HT1080 (cell line): Measurements from ENCODE around the gene AAK1. TPM values are rescaled to one million over a fixed set of nuclear protein-coding genes. Genes with fewer than 3 reads are reported as not detected.
A peak's percentile ranks its signal among the peaks of the same experiment; 100 is the strongest.

Experiments
- DNase-seq: peaks from one replicate; pipeline ENCODE4 v3.0.0-alpha.2; 2015; ENCODE audit warnings: low read depth
- total RNA-seq: library from RNA; depleted of rRNA; stranded (reverse); fragments of >200 nt; shearing (Covaris generic); gene quantifications from 2 replicates; pipeline ENCODE4 v1.2.3, GENCODE V29; 2014

The AAK1 gene
- total RNA-seq, 1 experiment from 2014 or later = 37.4 TPM

DNA sequence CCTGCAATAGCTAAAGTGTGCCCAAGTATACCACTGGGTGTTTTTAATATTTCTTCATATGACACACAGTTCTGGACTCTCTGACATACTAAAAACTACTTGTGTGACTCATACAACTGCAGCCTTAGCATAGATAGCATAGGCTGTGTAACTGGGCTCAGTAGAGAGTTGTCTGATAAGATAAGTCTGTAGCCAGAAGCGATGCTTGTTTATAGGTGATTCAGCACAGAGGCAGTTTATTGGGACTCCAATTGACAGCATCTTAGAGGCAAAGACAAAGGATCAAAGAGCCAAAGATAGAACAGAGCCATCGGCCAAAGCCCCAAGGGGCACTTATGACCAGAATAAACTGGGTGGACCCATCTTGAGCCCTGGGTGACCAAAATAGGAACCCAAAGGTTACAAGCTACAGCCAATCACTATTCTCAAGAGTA, 42.3 kb downstream of the AAK1 start:
- peak; percentile 63 for DNase-seq

DNA sequence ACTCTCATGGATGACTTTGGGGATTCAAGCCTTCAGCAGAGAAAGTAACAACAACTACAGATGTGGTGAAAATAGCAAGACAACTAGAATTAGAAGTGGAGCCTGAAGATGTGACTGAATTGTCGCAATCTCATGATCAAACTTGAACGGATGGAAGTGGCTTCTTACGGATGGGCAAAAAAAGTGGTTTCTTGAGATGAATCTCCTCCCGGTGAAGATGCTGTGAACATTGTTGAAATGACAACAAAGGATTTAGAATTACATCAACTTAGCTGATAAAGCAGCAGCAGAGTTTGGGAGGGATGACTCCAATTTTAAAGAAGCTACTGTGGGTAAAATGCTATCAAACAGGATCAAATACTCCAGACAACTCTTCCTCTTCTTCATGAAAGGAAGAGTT, 43.1 kb downstream of the AAK1 start:
- DNase-seq = no peak

DNA sequence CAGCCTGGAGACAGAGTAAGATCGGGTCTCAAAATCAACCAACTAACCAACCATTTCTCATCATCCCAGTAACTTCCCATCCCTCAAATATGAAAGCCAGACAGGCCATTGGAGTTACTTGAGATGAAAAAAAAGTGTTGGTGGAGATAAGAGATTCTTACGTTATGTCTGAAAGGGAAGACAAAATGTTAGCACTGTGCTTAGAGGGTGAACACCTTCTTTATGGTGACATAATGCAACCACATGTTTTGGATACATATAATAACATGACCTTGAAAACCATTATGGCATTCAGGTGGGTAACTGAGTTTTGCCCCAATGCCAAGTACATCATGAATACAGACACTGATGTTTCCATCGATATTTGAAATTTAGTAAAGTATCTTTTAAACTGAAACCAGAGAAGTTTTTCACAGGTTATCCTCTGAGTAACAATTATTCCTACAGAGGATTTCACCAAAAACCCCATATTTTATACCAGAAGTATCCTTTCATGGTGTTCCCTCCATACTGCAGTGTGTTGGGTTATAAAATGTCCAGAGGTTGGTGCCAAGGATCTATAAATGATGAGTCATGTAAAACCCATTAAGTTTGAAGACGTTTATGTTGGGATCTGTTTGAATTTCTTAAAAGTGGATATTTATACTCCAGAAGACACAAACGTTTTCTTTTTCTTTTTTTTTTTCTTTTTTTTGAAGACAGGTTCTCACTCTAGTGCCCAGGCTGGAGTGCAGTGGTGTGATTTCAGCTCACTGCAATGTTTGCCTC, 45.5 kb downstream of the AAK1 start:
- no peak for DNase-seq

DNA sequence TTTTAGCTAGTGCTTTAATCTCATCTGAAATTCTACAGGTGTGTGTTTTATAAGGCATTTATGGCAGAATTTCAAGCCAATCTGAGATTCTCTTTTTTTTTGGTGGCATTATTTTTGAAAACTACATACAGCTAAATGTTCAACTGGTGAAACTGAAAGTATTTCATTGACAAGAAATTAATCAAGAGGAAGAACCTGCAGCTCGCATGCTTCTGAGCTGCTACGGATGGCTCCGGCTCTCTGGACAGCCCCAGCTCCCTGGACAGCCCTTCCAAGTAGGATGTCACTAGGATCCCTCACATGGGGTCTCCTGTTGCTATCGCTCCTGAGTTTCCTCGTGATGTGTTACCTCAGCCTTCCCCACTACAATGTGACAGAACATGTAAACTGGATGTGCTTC, 46.4 kb downstream of the AAK1 start:
- no peak for DNase-seq

DNA sequence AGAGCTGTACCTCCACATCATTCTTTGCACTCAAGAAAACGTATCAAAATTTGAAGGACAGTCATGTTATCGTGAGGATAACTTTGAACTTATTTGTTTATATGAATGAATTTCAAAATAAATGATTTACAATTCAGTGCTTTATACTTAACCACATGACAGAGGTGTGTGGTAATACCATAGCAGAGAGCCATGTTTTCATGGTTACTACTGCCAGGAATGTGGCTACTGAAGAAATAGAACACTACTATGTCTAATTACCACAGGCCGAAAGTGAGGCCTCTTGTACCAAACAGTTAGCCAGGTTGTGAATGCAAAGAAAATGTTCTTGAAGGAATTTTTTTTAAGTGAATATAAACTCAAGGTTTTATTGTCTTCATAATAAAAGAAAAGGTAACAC, 49.2 kb downstream of the AAK1 start:
- no peak for DNase-seq

DNA sequence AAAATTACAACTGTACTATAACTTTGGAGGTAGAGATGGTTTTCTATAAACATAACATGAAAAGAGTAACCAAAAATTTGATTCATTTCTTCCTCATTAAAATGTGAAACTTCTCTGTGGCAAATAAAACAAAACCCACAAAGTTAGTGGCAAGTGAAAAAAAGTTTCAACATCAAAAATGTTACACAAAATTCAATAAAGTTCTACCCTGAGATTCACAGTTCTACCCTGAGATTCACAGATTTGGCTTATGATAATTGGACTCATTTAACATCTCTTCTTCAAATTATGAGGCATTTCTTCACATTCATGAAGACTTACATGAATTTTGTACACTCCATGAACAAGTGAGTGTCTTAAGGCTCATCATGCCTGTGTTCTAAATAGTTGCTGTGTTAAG, 51.0 kb downstream of the AAK1 start:
- DNase-seq = no peak

DNA sequence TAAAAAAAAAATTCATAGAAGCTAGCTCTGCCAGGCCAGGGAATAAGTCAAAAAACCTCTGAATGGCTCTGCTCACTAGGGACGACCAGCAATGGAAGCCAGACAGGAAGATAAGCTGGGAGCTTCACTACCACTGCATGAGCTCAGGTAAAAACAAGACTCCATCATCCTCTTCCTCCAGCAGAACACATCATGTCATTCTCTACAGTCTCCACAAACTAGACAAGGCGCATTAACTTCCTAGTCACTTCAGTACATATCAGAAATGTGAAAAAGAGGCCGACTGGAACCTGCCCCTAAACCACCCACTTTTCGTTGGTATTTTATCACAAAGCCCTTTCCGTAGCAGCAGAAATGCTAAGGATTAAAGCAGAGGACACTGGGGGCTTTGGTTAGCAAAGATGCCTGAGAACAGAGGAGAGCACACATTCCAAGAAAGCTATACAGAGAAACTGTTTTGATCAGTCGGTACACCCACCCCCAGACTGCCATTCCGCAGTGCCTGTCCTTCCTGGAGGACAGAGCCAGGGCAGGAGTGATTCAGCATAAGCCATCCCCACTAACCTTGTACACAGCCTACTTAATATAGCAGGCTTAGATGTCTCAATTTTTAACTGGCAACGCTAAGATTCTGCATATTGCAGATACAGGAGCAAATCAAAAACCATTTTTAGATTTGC, 53.4 kb downstream of the AAK1 start:
- peak; percentile 41 for DNase-seq

DNA sequence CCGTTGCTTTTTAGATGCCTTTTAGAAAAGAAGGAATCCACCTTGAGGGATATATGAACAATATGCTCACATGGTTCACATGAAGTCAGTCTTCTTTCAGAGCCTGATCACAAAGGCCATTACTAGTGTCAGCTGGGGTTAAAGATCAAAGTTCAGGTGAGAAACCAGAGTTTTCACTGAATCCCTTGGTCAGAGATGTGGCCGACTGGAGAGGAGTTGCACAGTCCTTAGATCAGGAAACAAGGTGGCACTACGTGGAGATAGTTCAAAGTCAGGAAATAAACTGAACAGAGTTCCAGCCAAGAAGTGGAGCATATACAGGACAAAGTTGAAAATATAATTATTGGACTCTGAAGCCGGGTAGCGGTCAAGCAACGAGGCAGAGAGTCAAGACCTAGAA, 54.6 kb downstream of the AAK1 start:
- no peak for DNase-seq

DNA sequence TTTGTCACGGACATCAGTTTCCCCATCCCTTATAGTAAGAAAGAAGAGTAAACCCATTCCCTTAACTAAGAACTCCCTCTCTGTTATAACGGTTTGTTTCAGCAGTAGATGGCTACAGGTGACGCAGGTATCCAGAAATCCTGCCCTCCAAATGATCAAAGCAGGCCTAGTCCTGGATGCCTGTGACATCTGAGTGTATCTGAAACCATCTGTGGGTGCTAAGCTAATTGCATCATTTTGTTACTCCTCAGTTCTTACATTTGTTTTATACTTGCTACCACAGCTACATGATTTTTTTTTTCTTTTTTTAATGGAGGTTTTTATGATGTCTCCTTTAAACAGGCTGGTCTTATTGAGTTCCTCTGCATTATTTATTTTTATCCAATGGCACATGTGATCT, 55.1 kb downstream of the AAK1 start:
- DNase-seq = no peak

DNA sequence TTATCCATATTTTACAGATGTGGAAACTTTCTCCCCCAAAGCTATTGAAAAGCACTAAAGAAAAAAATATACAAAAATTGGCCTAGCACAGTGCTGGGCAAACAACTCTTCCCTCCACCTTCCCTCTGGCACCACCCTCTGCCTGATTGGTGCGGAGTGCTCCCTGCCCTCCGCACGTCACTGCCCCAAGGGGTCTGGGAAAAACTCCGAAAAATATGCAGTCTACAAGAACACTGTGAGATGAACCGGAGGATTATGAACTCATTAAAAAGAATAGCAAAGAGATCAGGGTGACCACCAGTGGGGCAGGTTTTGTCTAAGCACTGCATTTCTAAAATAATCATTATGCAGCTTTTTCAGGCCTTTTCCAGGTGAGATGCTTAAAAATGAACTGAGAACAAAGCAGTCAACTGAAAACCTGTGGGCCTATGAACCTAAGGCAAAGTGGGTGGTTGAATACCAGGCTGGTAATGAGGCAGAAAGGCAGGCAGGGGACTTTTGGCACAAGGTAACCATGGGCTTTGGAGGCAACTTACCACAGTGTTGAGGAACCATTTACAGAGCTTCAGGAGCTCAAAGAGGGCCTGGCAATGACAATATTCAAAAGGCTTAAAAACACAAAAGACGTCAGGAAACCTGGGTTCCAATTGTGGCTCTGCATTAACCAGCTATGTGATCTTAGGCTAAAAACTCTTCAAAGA, 57.5 kb downstream of the AAK1 start:
- no peak for DNase-seq

DNA sequence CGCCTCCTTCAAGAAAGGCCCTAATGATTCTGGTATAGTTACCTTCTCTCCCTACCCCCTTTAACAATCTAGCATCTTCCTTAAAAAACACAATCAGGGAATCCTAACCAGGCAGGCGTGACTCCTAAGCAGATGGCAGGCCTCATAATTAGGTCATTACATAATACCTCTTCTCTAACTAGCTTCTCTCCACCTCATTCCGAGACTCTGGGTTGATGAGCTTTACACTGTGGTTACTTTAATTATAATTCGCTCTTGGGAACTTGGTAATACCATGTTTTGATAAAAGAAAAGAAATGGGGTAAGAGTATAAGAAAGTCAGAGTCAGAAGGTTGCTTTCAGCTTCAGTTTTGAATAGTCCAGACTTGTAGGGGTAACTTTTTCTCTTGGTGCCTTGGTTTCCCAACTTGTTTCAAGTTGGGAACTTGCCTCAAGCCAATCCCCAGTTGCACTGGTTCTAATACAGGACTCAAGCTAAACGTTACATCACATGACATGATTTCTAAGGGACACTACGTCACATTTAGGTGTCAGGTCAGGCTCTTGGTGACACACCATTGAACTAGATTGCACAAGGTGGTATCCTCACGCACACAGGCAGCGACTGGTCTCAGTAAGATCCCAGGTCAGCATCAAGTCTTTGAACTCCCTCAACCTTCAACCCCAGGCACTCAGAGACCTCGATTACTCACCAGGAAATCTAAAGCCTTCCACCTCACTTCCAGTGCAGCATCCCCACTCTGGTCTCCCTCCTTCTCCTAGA, 59.2 kb downstream of the AAK1 start:
- DNase-seq = no peak

DNA sequence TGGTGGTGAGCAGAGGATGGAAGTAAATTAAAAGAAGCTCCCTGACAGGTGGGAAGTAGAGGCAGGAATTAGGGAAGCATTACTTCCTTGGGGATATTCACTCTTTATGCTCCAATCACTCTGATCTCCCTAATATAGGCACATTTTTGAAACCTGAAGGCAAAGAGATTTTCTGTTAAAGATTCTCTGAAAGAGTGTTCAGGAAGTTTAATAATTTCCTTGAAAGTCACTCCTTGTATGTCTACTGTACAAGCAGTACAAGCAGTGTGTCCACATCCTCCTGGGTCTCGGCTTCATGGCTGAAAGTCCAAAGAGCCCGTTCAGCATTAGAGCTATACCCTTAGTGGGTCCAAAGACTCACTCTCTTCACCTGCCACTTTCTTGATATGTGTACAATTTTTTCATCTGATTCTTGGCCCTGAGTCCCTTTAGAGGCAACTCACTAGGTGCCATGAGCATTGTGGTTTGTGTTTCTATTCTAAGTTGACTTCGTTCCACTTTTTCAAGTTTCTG, 60.2 kb downstream of the AAK1 start:
- DNase-seq = no peak

DNA sequence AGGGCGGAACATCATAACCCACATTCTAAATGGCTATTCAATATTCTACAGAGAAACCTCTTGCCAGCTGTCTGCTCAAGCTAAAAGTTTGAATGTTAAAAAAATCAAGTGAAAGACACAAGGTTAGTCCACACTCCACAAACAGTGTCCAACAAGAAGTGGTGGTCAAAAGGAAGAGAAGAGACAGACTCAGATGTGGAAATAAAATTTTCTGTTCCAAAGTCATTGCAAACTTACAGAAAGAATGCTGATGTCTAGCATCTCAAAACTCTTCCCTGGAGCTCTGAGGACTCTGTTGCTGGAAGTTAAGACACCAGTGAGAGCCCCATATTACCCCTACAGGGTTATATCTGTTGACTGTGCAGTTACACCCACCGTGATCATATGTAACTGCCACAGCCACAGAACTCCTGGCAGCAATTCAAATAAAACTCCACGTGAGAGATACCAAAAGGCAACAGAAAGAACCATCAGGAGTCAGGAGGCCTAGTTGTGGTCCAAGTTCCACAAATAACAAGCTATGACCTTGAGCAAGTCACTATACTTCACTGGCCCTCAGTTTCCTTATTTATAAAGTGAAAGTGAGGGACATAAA, 60.9 kb downstream of the AAK1 start:
- DNase-seq = peak; percentile 46

DNA sequence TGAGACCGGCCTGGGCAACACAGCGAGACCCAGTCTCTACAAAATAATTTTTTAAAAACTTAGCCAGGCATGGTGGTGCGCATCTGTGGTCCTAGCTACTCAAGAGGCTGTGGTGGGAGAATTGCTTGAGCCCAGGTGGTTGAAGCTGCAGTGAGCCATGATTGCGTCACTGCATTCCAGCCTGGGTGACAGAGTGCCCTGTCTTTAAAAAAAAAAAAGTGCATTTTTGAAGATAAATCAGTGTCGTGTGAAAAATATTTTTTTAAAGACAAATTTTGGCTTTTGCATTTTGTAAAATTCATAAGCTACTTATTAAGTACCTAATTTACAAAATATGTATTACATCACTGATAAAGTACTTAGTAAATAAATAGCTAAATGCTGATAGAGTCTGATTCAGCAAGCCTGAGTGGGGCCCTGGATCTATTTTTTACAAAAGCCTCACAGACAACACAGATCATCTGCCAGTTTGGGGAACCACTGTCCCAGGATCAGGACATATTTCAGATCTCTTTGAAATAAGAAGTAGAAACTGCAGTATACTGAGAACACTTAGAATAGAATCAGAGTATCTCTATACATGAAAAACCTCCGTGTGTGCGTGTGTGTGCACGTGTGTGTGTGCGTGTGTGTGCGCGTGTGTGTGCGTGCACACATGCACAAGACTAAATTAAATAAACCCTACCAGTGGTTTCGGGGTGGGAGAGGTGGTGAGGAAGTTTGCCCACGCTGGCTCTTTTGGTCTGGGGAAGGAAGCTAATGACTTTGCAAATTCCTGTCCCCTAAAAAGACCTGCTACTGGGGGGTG, 61.6 kb downstream of the AAK1 start:
- peak; percentile 81 for DNase-seq

DNA sequence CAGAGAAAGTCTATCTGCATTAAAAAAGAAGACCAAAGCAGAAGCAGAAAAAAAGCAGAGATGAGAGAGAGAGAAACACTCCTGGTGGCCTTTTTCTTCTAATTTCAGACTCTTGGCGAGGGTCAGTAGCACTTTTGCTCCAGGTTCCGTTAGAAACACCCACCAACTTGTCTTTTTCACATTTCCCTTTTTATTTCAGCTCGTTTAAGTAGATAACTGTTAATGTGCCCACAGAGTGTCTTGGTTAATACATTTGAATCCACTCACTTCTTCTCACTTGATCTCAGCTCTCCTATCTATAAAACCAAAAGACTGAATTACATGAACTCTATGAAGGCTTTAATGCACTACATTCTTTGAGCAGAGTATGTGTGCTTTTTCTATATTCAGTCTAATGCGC, 63.1 kb downstream of the AAK1 start:
- DNase-seq = no peak

DNA sequence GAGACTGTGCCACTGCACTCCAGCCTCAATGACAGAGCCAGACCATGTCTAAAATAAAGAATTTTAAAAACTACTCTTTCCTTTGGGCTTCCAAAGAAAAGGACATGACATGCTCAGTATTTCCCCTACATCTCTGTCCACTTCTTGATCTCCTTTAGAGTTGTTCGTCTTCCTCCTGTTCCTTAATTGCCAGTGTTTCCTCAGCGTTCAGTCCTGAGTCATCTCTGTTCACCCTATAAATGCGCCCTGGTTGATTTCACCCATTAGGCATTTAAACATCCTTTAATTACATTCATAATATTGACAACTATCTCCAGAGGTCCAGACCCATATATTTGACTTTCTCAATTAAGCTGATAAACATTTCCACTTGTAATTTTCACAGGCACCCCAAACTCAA, 64.0 kb downstream of the AAK1 start:
- no peak for DNase-seq

DNA sequence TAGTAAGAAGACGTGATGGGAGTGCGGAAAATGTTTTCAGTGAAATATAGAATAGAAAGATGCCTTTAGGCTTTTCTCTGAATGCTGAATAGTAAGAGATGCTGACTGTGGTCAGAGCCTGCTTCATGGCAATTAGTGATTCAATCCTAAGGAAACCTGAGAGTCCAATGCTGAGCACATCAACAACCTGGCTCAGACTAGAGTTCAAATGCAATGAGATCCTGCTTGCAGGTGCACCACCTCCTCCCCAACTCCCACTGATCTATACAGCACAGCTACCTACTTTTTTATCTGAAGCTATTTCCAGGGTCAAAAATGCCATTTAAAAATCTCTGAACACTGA, 65.4 kb downstream of the AAK1 start:
- DNase-seq = no peak

DNA sequence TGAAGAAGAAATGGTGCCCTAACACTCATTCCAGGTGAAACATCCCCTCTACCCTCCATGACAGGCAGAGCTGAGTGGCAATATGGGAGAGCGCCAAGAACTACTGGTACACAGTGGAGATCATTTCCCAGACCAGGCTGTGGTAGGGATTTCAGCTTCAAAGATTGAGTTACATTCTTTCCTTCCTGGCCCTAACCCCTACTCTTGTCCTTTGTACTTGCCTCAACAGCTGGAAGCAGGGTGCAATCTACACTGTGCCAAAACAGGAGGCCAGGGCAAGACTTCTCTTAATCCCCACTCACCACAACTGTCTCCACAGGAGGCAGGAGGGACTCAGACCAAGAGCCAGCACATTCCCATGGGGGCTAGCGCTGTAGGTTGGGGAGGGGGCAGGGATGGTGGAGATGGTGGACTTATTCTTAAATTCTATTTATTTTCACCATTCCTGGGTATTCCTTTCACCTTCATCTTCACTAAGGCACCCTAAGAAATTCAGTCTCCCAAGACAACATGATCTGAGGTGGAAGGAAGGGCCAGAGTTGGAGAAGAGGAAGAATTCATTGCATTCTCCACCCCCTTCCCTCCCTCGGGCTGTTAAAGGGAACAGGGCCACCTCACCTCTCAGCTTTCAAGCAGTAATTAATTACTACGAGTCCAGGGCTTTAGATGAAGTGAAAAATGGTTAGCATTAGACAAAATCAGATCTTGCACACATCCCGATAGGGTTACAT, 65.9 kb downstream of the AAK1 start:
- no peak for DNase-seq

DNA sequence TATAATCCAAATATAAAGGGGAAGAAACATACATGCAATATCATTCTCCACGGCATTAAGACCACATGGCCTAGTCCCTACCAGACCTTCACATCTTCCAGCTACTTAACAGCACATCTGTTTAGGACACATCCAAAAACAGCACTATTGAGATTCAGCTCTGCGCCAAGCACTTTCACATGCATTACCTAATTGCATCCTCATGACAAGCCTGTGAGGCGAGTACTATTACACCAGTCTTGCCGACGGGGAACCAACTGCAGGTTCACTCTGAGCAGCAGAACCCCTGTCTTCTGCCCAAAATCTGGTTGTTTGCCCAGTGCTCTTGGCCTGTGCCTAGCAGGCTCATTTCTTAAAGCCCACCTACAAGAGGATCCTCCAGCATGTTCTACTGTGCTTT, 66.7 kb downstream of the AAK1 start:
- no peak for DNase-seq

DNA sequence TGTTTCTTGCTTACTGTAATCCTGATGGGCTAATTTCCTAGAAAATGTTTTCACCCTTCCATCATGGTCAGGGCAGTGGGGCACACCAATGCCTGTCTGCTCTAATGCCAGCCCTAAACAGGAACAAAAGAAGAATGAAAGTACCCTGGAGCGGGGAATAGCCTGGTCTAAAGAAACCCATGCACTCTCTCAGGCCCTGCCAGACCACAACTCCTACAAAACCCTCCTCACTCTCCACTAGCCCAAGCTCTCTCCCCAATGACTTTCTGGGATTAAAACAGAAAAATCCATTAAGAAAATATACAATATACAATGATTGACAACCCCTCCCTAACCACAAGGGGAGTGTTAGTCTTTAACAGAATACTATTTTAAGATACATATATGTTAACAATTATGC, 67.6 kb downstream of the AAK1 start:
- DNase-seq = no peak
